ENCODE results near the gene CAMK2D. TPM values are rescaled to one million over a fixed set of nuclear protein-coding genes. Genes with fewer than 3 reads are reported as not detected.
A peak's percentile ranks its signal among the peaks of the same experiment; 100 is the strongest.

CAMK2D gene
- total RNA-seq, 1 experiment from 2014 or later: 15.4 TPM

DNA sequence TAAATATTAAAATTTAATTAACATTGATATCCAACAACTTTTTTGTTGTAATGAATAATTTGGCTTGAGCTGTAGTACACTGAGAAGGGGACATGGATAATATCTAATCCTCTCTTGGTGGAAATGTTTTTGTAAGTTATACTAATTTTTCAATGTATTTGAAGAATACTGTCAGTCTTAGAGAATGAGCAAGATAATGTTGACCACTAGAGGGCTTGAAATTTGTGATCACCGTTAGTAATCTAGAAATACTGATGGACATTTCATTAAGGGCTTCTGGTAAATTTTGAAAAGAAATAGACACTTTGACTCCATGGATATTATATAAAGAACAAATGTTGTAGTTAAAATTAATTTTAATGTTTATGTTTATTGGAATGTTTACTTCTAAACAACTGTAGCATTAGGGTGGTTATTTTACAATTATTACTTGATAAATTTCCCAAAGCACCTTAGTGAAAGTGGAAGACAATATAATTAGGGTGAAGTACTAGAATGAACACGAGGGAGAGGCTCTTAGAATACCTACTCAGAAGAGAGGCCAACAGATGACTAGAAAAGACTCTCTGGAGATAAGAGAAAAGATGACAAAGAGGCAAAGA, 20.0 kb upstream of the CAMK2D start:
- no peaks in the 10 kb centered on the region for H3K27me3 ChIP-seq (ENCODE audit: low read length)
- no peak overlapping the region for H2AFZ ChIP-seq (ENCODE audit: low read length)
- no peaks in the 10 kb centered on the region for H3K79me2 ChIP-seq (ENCODE audit: low read length)
- no peak overlapping the region for H3K4me3 ChIP-seq (ENCODE audit: low read length)
- H3K4me2 ChIP-seq (ENCODE audit: low read length): no peak overlapping the region
- intact Hi-C loops (cut with micrococcal nuclease): loop anchor here (5.0 kb wide), 4 partner anchors 111 to 596 kb away; no protein-coding TSS in a partner anchor
- H3K4me1 ChIP-seq (ENCODE audit: insufficient read depth, low read length): peaks cover 18% of the 10 kb centered on the region
- POLR2A ChIA-PET (ENCODE audit: unreplicated experiment): no interaction called here
- no peaks in the 10 kb centered on the region for H3K9me2 ChIP-seq (replicated peaks; ENCODE audit: low read length)
- TF ChIP-seq EZH2phosphoT487 (IDR thresholded peaks at IDR 0.05; ENCODE audit: borderline replicate concordance, low read length) (no peak), EZH2 (IDR thresholded peaks at IDR 0.05; ENCODE audit: low read length, unreplicated experiment) (no peak)
- TF ChIP-seq, protein P1, sequence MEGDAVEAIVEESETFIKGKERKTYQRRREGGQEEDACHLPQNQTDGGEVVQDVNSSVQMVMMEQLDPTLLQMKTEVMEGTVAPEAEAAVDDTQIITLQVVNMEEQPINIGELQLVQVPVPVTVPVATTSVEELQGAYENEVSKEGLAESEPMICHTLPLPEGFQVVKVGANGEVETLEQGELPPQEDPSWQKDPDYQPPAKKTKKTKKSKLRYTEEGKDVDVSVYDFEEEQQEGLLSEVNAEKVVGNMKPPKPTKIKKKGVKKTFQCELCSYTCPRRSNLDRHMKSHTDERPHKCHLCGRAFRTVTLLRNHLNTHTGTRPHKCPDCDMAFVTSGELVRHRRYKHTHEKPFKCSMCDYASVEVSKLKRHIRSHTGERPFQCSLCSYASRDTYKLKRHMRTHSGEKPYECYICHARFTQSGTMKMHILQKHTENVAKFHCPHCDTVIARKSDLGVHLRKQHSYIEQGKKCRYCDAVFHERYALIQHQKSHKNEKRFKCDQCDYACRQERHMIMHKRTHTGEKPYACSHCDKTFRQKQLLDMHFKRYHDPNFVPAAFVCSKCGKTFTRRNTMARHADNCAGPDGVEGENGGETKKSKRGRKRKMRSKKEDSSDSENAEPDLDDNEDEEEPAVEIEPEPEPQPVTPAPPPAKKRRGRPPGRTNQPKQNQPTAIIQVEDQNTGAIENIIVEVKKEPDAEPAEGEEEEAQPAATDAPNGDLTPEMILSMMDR (conservative IDR thresholded peaks at IDR 0.05; ENCODE audit: low read depth, low read length): peak; percentile 72
- ATAC-seq: no peak
- H3K27ac ChIP-seq (ENCODE audit: low read length): no peak overlapping the region
- no peaks in the 10 kb centered on the region for H3F3A ChIP-seq (ENCODE audit: low read length, unreplicated experiment)
- H3K9ac ChIP-seq (ENCODE audit: low read length): no peak overlapping the region
- no peaks in the 10 kb centered on the region for H3K9me3 ChIP-seq (ENCODE audit: low read length)
- H3K36me3 ChIP-seq (ENCODE audit: low read depth, low read length): no peaks in the 10 kb centered on the region
- no TSS peak for BruUV-seq (replicated peaks)
- no peaks in the 10 kb centered on the region for H4K20me1 ChIP-seq (ENCODE audit: low read length)
- CTCF ChIA-PET: no interaction called here
- peak; percentile 63 for DNase-seq

DNA sequence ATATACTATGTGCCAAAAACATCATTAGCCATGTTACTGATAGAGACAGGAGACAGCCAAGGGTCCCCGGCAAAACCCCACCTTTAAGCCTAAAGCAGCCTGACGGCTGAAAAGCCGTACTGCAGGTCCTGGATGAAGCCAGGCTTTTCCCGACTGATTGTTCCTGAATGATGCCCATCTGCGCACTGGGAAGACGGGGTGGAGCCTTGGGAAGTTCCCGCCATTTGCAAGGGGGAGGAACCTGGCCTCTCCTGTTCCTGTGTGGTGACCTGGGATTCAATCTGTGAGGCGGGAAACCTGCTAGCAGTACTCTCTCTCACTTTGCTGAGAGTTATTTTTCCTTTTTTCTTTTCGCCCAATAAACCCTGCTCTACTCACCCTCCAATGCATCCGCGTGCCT, 15.1 kb upstream of the CAMK2D start:
- Histone ChIP-seq H3K27me3 (ENCODE audit: low read length) (no peaks in the 10 kb centered on the region), H4K20me1 (ENCODE audit: low read length) (no peaks in the 10 kb centered on the region), H3K9ac (ENCODE audit: low read length) (no peak overlapping the region), H3K36me3 (ENCODE audit: low read depth, low read length) (no peaks in the 10 kb centered on the region), H3K4me2 (ENCODE audit: low read length) (no peak overlapping the region), H3K79me2 (ENCODE audit: low read length) (no peaks in the 10 kb centered on the region), H3K9me3 (ENCODE audit: low read length) (no peaks in the 10 kb centered on the region), H3K4me1 (ENCODE audit: insufficient read depth, low read length) (peaks cover 16% of the 10 kb centered on the region), H3K27ac (ENCODE audit: low read length) (no peak overlapping the region), H2AFZ (ENCODE audit: low read length) (no peak overlapping the region), H3K9me2 (replicated peaks; ENCODE audit: low read length) (no peaks in the 10 kb centered on the region), H3F3A (ENCODE audit: low read length, unreplicated experiment) (no peaks in the 10 kb centered on the region), H3K4me3 (ENCODE audit: low read length) (no peak overlapping the region)
- no TSS peak for BruUV-seq (replicated peaks)
- POLR2A ChIA-PET (ENCODE audit: unreplicated experiment): interaction anchor here (0.7 kb wide), 1 partner anchor 10 kb away, joined by 4 read pairs; no protein-coding TSS in a partner anchor
- TF ChIP-seq, protein P1 (conservative IDR thresholded peaks at IDR 0.05; ENCODE audit: low read depth, low read length): no peak
- TF ChIP-seq EZH2phosphoT487 (IDR thresholded peaks at IDR 0.05; ENCODE audit: borderline replicate concordance, low read length): no peak
- no peak for TF ChIP-seq EZH2 (IDR thresholded peaks at IDR 0.05; ENCODE audit: low read length, unreplicated experiment)
- ATAC-seq (no peak), DNase-seq (no peak)
- CTCF ChIA-PET: no interaction called here
- intact Hi-C loops (cut with micrococcal nuclease): no loop called here

DNA sequence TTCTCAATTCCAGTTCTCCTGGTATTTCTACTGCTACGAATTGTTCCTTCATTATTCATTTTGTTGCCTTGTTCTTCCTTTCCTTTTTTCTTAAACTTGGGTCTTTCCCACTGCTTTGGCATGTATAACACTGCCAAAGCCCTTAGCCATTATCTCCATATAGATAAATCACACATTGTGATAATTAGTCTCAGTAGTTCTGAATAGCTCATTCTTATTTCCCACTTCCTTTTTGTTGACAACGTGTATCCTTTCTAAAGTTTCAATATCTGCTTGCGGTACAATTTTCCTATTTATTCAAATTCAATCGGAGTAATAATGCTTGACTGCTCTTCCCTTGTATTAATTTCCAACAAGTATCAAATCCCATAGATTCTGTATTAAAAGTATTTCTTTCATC, 14.5 kb upstream of the CAMK2D start:
- Histone ChIP-seq H3K4me1 (ENCODE audit: insufficient read depth, low read length) (peaks cover 16% of the 10 kb centered on the region), H2AFZ (ENCODE audit: low read length) (no peak overlapping the region), H3F3A (ENCODE audit: low read length, unreplicated experiment) (no peaks in the 10 kb centered on the region), H3K9me2 (replicated peaks; ENCODE audit: low read length) (no peaks in the 10 kb centered on the region), H3K4me2 (ENCODE audit: low read length) (no peak overlapping the region), H3K36me3 (ENCODE audit: low read depth, low read length) (no peaks in the 10 kb centered on the region), H3K9me3 (ENCODE audit: low read length) (no peaks in the 10 kb centered on the region), H3K9ac (ENCODE audit: low read length) (no peak overlapping the region), H3K4me3 (ENCODE audit: low read length) (no peak overlapping the region), H3K27me3 (ENCODE audit: low read length) (no peaks in the 10 kb centered on the region), H3K27ac (ENCODE audit: low read length) (no peak overlapping the region), H4K20me1 (ENCODE audit: low read length) (no peaks in the 10 kb centered on the region), H3K79me2 (ENCODE audit: low read length) (no peaks in the 10 kb centered on the region)
- CTCF ChIA-PET: no interaction called here
- POLR2A ChIA-PET (ENCODE audit: unreplicated experiment): no interaction called here
- no TSS peak for BruUV-seq (replicated peaks)
- TF ChIP-seq EZH2 (IDR thresholded peaks at IDR 0.05; ENCODE audit: low read length, unreplicated experiment): no peak
- TF ChIP-seq EZH2phosphoT487 (IDR thresholded peaks at IDR 0.05; ENCODE audit: borderline replicate concordance, low read length): no peak
- TF ChIP-seq, protein P1 (conservative IDR thresholded peaks at IDR 0.05; ENCODE audit: low read depth, low read length): no peak
- intact Hi-C loops (cut with micrococcal nuclease): no loop called here
- DNase-seq (no peak), ATAC-seq (no peak)
